AG08396 (cell line): ENCODE results near the gene PCDH20.
"Not testable (repeated sequence)": the region's sequence is repeated elsewhere in the genome, so short reads cannot be mapped to it uniquely, and the experiment has no call there.

Experiments
- DNase-seq: peaks from one replicate; pipeline ENCODE4 v3.0.0; 2012; ENCODE audit warnings: low spot score, mixed read lengths

PCDH20 gene, protein sequence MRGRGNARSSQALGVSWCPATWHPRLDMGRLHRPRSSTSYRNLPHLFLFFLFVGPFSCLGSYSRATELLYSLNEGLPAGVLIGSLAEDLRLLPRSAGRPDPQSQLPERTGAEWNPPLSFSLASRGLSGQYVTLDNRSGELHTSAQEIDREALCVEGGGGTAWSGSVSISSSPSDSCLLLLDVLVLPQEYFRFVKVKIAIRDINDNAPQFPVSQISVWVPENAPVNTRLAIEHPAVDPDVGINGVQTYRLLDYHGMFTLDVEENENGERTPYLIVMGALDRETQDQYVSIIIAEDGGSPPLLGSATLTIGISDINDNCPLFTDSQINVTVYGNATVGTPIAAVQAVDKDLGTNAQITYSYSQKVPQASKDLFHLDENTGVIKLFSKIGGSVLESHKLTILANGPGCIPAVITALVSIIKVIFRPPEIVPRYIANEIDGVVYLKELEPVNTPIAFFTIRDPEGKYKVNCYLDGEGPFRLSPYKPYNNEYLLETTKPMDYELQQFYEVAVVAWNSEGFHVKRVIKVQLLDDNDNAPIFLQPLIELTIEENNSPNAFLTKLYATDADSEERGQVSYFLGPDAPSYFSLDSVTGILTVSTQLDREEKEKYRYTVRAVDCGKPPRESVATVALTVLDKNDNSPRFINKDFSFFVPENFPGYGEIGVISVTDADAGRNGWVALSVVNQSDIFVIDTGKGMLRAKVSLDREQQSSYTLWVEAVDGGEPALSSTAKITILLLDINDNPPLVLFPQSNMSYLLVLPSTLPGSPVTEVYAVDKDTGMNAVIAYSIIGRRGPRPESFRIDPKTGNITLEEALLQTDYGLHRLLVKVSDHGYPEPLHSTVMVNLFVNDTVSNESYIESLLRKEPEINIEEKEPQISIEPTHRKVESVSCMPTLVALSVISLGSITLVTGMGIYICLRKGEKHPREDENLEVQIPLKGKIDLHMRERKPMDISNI

DNA sequence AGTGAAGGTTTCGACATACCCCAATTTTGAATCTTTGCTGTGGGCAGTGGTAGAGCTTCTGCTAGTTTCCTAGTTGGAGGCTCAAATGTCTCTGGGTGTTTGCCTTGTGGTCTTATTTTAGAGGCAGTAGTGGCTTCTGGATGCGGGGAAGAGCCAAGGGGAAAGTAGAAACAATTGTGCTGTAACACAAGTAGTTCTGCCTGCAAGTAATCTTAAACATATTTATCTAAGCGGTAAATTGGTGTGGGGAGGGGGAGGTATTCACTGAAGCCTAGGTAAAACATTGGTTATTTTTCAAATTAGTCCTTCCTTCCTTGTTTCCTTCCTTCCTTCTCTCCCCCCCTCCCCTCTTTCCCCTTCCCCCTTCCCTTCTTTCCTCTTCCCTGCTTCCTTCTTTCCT is at the start of gene PCDH20:
TSS of gene PCDH20 (minus strand) at position 101 of the 400 bp plus-strand sequence. CDS start 691 bp downstream, outside the sequence.
- no peak for DNase-seq

DNA sequence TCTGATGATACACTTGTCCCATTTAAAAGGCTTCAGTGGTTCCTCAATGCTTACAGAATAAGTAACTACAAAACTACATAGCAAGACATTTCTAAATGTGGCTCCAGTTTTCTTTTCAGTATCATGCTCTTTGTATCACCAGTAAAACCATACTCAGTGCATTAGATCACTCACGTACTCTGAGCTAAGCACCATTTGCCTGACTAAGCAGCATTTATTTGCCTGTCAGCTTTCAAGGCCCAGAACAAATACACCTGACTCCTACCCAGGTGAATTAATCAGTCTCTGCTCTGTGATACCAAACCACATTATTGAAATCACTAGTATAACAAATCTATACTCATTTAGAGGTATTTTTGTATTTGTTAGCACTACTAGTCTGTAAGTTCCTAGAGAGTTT is 47.4 kb upstream of the PCDH20 start:
- no peak for DNase-seq

DNA sequence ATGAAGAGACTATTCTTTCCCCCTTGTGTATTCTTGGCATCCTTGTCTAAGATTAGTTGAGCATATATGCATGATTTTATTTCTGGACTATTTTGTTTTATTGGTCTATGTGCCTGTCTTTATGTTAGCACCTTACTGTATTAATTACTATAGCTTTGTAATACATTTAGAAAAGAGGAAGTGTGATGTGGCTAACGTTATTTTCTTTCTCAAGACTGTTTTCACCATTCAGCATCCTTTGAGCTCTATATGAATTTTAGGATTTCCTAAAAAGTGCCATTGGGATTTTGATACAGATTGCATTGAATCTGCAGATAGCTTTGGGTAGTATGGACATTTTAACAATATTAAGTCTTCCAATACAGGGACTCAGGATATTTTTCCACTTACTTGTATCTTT is 37.5 kb upstream of the PCDH20 start:
- no peak for DNase-seq

DNA sequence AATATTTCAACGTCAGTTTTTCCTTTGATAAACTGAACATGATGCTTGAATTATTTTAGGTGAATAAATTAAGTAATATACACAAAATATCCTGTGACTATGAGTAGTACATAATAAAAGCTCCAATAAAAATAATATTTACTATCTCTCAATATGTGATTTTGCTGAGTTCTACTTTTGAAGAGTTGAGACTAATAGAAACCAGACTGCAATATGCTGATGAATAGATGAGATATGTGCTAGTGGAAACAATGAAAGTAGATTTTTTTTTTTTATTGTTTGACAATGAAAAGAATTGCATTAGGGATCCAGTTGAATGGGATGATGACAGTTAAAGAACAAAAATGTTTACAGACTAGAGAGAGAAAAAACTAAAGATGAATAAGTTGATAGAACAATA is 16.4 kb upstream of the PCDH20 start:
- no peak for DNase-seq

DNA sequence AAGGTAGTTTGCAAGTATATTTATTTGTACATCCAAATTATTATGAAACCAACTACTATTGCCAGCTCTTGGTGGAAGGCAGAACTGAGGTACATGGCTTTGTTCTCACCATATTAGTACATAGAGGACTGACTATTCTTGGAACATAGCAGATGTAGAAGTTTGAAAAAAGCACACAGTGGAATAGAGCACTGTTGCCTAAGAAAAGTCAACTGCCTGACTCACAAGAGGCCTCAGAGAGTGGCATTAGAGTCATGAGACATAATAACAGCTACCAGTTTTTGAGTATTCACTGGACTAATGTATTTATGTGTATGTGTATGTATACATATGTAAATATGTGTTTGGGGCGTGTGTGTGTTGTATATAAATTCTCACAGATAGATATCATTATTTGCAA is 8.3 kb upstream of the PCDH20 start:
- no peak for DNase-seq

DNA sequence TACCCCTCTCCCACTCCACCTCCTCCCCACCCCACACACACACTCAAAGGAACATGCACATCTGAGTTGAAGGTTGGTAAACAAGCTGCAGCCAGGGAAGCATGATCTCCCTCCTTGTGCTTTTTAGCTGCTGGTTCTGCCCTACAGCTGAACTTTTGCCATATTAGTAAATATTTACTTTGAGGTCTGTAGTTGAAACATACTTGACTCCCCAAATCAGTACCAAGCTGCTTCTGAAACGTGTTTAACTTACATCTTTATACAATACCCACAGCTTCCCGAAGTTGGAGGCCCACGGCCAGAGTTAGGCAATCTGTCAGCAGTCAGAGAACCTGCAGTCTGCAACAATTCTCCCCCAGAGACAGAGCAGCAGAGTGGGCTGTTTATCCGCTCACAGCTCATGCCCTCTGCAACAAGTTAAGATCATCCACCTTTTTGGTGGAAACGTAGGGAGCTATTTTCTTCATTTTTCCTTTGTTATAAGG is 1.5 kb upstream of the PCDH20 start:
- no peak for DNase-seq

DNA sequence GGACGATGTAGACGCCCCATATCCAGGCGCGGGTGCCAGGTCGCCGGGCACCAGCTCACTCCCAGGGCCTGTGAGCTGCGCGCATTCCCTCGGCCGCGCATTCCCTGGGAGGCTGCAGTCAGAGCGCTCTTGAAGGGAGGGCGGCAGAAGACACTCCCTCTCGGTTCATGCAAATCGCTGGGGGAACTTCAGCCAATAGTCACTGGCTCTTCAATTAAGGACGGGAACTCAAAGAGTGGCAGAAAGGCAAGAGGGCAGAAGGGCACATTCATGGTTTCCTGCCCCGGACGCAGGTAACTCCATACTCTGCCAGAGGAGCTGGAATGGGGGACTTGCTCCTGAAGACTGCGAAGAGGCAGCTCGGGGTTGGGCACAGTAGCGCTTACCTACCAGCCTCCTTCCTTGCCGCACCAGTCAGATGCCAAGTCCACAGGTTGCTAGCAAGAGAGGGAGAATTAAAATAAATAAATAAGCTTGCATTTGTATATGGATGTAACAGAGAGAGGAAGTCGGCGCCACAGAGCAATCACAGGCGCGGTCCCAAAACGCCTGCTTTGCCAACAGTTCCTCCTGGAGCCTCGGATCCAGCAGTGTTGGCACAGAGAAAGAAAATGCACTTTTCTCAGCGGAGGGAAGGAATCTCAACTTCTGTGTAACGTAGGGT is 459 bp downstream of the PCDH20 start:
- peak; percentile 3 for DNase-seq

DNA sequence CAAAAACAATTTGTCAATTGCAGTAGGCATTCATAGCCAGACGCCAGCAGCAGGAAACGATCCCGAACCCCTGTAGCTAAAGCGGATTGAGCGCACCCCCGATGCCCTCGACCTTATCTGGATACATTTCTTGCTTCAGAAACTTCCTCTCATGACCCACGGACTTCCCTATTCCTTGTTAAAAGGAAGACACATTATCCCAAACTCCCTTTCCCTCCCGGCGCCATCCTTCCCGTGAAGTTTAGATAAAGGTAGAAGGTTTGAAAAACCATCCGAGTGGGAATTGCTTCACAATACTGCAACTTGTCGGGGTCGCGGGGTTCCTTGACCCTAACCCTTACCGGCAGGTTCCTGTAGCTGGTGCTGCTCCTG is 977 bp downstream of the PCDH20 start:
- DNase-seq = no peak

DNA sequence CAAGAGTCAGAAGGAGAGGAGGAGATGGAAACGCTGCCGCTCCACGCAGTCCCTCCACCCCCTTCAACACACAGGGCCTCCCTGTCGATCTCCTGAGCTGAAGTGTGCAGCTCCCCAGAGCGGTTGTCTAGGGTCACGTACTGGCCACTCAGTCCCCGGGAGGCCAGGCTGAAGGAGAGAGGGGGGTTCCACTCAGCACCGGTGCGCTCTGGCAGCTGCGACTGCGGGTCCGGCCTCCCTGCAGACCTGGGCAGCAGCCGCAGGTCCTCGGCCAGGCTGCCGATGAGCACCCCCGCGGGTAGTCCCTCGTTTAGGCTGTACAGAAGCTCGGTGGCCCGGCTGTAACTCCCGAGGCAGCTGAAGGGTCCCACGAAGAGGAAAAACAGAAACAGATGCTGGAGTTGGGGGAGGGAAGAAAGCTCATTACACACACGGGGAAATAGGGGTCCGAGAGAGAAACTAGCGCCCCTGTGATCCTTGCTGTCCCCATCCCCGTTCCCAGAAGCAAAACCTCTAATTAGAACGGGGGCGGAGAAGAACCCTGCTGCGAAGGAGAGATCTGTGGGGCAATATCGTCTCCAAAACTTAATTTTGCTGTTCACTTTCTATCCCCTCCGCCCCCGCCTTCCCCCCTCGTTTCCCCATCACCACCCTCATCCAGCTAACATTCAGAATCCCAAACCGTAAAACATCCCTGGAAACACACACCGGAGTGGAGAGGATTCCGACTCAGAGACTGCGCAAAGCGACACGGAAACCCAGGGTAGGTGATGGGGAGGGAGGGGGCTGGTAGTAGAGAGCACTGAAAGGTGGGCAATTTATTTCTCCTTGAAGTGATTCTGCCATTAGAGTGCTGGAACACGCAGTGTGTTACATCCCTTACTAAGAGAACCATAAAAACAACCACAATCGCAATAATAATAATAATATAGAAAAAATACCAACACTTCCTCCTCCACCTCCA is 1.8 kb downstream of the PCDH20 start:
- DNase-seq = no peak

DNA sequence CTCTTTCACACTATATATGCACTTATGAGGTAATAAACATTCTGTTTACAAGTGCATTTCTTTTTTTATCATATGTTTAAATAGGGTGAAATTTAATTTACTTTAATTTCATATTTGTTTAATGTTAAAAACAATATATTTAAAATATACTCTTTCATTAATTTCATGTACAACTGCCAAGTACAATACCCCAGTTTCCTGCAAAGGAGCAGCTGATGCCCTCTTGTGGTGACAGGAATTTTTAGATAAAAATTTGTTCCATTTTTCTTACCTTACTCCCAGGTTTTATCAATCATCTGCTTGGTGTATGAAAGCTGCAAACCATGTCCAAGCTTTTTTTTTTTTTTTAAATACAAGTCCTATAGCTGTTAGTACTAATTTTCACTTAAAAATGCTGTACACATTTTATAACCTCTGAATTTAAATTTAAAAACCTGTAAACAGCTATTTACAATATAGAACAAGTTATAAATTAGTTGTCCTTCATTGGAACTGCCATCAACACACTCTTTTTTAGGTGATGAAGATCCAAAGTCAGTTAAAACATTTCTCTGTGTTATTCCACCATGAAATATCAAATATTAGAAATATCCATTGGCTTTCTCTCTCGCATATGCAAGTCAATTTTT is 4.9 kb downstream of the PCDH20 start:
- DNase-seq = peak; percentile 8

DNA sequence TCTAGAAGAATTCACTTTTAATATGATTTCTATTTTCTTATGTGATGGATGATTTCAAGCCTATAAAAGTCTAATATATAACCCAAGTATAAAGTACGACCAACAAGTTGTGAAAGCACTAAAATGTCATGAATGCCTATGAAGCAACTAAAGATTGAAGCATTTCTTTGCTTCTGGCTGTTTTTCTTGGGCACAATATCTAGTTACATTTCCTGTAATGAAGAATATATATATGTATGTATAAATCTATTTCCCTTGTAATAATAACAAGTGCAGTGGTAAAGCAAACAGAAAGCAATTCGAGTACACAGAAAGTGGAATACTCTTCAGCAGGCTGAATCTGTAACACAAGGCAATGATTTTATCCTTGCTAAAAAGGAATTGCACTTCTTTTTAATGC is 5.4 kb downstream of the PCDH20 start:
- no peak for DNase-seq

DNA sequence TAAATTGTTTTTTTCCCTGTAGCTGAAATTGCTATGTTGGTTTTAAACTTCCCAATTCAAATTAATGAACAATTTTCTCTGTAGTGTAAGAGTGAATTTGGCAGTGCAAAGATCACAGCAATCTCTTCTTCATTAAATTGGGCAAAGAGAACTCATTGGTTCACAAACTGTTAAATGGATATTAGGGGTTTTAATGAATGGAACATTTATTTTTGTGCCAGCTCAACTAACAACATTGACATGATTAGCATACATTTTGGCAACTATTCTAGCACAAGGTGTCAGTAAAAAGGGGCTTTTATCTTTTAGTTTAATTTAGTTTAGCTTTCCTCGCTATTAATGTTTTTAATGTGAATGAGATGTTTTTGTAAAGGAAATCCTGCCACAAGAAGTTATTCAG is 7.1 kb downstream of the PCDH20 start:
- no peak for DNase-seq

DNA sequence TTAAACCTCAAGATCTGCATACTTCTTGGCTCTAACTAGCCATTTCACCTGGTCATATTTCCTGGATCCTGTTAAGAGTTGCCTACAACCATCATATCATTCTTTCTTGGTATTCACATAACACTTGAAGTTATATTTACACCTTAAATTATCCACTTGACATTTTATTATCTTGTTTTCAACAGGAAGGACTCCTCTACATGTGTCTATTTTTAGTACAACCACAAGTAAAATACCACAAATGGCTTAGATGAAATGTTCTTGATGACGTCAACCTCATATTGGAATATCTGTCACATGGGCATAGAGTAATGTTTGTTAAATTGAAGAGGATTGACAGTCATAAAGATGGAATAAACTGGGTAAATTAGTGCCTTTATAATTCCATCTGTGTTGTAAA is 9.4 kb downstream of the PCDH20 start:
- no peak for DNase-seq

DNA sequence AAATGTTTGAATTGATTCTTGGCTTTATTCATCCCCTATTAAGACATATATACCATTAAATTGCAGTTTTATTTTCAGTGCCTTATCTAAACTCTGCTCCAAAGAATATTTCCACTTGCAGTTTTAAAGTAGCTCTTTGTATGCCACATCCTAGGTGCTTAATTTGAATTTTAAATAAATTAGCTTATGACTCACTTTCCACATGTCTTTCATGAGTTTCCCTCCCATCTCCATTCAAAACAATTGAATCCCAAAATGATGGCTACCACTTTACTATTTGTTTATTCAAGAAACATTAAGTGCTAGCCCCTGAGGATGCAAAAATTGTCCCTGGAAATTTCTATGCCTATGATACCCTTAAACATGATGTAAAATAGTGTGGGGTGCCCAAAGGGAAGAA is 19.5 kb downstream of the PCDH20 start:
- DNase-seq = no peak

DNA sequence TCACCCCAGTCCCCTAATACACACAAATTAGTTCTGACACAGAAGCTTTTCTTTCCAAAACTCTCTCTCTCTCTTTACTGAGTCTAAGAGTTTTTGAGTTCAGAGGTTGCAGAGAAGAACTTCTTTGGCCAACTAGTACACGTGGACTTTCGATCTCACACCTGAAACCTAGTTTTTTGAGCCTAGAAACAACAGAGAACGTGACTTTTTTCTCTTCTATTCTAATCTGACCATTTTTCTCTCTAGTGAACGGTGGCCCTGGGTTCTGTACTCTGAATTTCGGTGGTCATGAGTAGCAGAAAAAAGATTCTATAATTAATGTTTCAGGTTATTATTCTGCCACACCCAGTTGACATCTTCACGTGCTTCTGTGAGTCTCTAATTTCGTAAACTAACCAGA is 24.2 kb downstream of the PCDH20 start:
- DNase-seq = no peak

DNA sequence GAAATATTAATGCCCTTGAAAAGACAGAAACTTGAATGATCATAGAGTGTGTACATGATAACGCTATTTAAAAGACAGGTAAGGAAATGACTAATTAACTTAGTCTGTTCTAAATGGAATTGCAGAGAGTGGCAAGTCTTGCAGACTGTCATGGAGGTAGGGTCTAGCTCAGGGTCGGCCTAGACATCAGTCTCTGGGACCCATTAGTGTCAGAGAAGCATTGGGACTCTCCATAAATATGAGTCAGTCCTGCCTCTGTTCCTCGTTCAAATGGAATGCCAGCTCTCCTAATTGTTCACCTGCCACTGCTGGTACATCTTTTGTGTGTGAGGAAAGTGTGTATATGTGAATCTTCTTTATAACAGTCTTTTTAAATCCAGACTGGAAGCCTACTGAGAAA is 28.0 kb downstream of the PCDH20 start:
- DNase-seq = no peak

DNA sequence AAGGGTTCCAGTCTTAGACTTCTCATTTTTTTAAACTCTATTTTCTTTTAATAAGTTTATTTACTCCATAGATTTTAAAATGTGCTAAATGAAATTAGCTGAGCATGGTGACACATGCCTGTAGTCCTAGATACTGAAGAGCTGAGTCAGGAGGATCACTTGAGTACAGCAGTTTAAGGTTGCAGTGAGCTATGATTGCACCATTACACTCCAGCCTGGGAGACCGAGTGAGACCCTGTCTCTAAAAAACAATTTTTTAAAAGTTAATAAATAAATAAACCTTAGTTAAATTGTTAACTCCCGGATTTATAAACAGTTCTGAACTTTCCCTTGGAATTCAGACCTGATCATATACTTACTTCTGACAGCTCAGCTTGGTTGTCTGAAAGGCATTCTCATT is 32.5 kb downstream of the PCDH20 start:
- no peak for DNase-seq

DNA sequence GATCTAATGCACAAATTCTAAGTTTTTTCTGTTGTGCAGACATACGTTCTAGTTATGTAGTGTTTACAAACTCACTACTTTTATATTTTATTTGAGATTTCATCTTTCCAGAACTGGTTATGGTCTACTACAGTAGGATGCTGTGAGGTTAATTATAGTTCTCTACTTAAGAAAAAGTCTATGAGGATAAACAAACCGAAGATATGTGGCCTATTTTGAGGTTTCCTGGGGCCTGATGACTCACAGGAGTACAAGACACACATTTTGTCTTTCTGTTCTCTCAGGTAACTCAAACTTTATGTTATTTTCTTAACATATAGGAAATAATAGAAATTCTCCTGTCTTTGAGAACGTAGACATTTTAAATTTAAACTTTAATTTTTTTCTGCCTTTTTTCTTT is 45.1 kb downstream of the PCDH20 start:
- no peak for DNase-seq

DNA sequence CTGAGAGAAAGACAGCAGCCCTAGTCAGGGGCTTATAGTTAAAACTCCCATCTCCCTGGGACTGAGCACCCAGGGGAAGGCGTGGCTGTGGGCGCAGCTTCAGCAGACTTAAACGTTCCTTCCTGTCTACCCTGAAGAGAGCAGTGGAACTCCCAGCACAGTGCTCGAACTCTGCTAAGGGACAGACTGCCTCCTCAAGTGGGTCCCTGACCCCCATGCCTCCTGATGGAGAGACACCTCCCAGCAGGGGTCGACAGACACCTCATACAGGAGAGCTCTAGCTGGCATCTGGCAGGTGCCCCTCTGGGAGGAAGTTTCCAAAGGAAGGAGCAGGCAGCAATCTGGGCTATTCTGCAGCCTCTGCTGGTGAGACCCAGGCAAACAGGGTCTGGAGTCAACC is 51.0 kb downstream of the PCDH20 start:
- not testable (repeated sequence) for DNase-seq

DNA sequence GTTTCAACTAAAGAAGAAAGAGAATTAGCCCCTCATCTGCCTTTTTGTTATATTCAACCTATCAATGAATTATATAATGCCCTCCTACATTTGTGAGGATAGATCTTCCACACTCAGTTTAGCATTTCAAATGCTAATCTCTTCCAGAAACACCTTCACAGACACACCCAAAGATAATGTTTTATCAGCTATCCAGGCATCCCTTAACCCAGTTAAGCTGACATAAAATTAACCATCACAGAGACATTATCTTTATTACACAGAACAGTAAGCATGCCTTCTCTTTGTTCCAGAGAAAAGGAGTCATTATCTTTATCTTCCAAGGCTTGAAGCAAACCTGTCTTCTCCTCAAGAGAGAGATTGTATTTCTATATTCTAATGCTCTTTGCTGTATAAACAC is 53.1 kb downstream of the PCDH20 start:
- no peak for DNase-seq
